ENCODE data around the gene MPG. TPM values are rescaled to one million over a fixed set of nuclear protein-coding genes. Genes with fewer than 3 reads are reported as not detected.
A peak's percentile ranks its signal among the peaks of the same experiment; 100 is the strongest.

The MPG gene
- total RNA-seq, 1 experiment from 2014 or later, result 60.0 TPM

- no peaks in the 10 kb centered on the region for H3K36me3 Mint-ChIP-seq
- peak overlapping the region; percentile 98 for H3K27ac Mint-ChIP-seq
- ChIA-PET CTCF (interaction anchor here (1.7 to 16.9 kb wide), 6 partner anchors 8 to 106 kb away, joined by 5 to 493 read pairs (median 40); partner anchors contain the start of genes HBQ1, POLR3K and SNRNP25), POLR2A (interaction anchor here (1.1 kb wide), 1 partner anchor 23 kb away, joined by 5 read pairs; no protein-coding TSS in a partner anchor)
- H3K9me3 Mint-ChIP-seq, result no peaks in the 10 kb centered on the region
- H3K4me3 Mint-ChIP-seq, result no peak overlapping the region; the same call in 1 of the 2 replicates
- TF ChIP-seq, protein P1, sequence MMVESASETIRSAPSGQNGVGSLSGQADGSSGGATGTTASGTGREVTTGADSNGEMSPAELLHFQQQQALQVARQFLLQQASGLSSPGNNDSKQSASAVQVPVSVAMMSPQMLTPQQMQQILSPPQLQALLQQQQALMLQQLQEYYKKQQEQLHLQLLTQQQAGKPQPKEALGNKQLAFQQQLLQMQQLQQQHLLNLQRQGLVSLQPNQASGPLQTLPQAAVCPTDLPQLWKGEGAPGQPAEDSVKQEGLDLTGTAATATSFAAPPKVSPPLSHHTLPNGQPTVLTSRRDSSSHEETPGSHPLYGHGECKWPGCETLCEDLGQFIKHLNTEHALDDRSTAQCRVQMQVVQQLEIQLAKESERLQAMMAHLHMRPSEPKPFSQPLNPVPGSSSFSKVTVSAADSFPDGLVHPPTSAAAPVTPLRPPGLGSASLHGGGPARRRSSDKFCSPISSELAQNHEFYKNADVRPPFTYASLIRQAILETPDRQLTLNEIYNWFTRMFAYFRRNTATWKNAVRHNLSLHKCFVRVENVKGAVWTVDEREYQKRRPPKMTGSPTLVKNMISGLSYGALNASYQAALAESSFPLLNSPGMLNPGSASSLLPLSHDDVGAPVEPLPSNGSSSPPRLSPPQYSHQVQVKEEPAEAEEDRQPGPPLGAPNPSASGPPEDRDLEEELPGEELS (CRISPR knock-in tag; IDR thresholded peaks at IDR 0.05), result no peak
- TF ChIP-seq FOXP1 (CRISPR knock-in tag; IDR thresholded peaks at IDR 0.05; ENCODE audit: borderline replicate concordance) (0 out of 2 replicates have a peak, but pooled peaks have one; percentile 15), AFF4 (CRISPR knock-in tag; IDR thresholded peaks at IDR 0.05; ENCODE audit: borderline replicate concordance) (no peak), ZNF423 (CRISPR knock-in tag; IDR thresholded peaks at IDR 0.05) (no peak), SMAD4 (CRISPR knock-in tag; IDR thresholded peaks at IDR 0.05) (no peak), ZNF219 (CRISPR knock-in tag; IDR thresholded peaks at IDR 0.05; ENCODE audit: borderline replicate concordance) (no peak), IRF1 (CRISPR knock-in tag; IDR thresholded peaks at IDR 0.05) (no peak)
- TF ChIP-seq, protein P2, sequence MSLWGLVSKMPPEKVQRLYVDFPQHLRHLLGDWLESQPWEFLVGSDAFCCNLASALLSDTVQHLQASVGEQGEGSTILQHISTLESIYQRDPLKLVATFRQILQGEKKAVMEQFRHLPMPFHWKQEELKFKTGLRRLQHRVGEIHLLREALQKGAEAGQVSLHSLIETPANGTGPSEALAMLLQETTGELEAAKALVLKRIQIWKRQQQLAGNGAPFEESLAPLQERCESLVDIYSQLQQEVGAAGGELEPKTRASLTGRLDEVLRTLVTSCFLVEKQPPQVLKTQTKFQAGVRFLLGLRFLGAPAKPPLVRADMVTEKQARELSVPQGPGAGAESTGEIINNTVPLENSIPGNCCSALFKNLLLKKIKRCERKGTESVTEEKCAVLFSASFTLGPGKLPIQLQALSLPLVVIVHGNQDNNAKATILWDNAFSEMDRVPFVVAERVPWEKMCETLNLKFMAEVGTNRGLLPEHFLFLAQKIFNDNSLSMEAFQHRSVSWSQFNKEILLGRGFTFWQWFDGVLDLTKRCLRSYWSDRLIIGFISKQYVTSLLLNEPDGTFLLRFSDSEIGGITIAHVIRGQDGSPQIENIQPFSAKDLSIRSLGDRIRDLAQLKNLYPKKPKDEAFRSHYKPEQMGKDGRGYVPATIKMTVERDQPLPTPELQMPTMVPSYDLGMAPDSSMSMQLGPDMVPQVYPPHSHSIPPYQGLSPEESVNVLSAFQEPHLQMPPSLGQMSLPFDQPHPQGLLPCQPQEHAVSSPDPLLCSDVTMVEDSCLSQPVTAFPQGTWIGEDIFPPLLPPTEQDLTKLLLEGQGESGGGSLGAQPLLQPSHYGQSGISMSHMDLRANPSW (CRISPR knock-in tag; conservative IDR thresholded peaks at IDR 0.05; ENCODE audit: low read depth), result no peak
- DNase-seq (ENCODE audit: low spot score) (no peak), ATAC-seq (no peak)
- H3K4me1 Mint-ChIP-seq, result peaks cover 68% of the 10 kb centered on the region
- H3K27me3 Mint-ChIP-seq (ENCODE audit: low read depth), result no peaks in the 10 kb centered on the region; the same call in 1 of the 2 replicates
Observed at GRCh38 chr16:74051-74746, 3.8 kb upstream of the MPG start.

DNA sequence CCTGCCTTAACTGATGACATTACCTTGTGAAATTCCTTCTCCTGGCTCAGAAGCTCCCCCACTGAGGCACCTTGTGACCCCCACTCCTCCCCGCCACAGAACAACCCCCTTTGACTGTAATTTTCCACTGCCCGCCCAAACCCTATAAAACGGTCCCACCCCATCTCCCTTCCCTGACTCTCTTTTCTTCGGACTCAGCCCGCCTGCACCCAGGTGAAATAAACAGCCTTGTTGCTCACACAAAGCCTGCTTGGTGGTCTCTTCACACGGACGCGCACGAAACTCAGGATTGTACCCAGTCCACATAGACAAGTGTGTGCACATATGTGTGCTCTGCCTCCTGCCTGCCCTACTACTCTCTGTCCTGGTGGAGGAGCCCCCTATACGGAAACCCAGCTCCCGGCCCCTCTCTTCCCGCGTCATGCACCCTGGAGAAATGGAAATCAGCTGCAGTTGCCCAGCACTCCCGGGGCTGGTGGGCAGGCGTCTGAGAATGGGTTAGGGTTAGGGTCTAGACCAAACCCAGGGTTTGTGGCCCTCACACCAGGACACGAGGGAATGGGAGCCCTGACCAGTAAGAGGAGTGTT is 3.2 kb upstream of the MPG start:
- CTCF ChIA-PET, result interaction anchor here (0.9 to 16.9 kb wide), 8 partner anchors 8 to 43 kb away, joined by 3 to 493 read pairs (median 12); partner anchors contain the start of genes POLR3K and SNRNP25
- H3K4me1 Mint-ChIP-seq, result peaks cover 64% of the 10 kb centered on the region
- DNase-seq (ENCODE audit: low spot score) (peak; percentile 41), ATAC-seq (0 out of 2 replicates have a peak, but pooled peaks have one; percentile 2)
- no peak for TF ChIP-seq E2F1 (CRISPR knock-in tag; IDR thresholded peaks at IDR 0.05)
- no peak for TF ChIP-seq ETV6 (CRISPR knock-in tag; IDR thresholded peaks at IDR 0.05)
- no peak for TF ChIP-seq MYBL2 (CRISPR knock-in tag; IDR thresholded peaks at IDR 0.05)
- TF ChIP-seq AFF4 (CRISPR knock-in tag; IDR thresholded peaks at IDR 0.05; ENCODE audit: borderline replicate concordance), result no peak
- TF ChIP-seq ZNF512 (CRISPR knock-in tag; IDR thresholded peaks at IDR 0.05; ENCODE audit: borderline replicate concordance), result no peak
- peak overlapping the region; percentile 45 for H3K4me3 Mint-ChIP-seq
- H3K27ac Mint-ChIP-seq, result peak overlapping the region; percentile 98
- H3K9me3 Mint-ChIP-seq, result no peaks in the 10 kb centered on the region
- H3K27me3 Mint-ChIP-seq (ENCODE audit: low read depth), result no peaks in the 10 kb centered on the region; the same call in 1 of the 2 replicates
- 0 out of 2 replicates have a peak, but pooled peaks cover 3% of the 10 kb centered on the region for H3K36me3 Mint-ChIP-seq
- POLR2A ChIA-PET, result interaction anchor here (0.9 to 1.1 kb wide), 2 partner anchors 21 to 22 kb away, joined by 4 to 5 read pairs; partner anchors contain the start of genes POLR3K and SNRNP25

Data from WTC11 (cell line).